Fibroblast of lung (primary cell): ENCODE results near the gene NCKAP5. TPM values are rescaled to one million over a fixed set of nuclear protein-coding genes. Genes with fewer than 3 reads are reported as not detected.

Experiments
- DNase-seq, 2 donors: peaks; one replicate each; pipeline versions ENCODE4 v3.0.0 to v3.0.0-alpha.2; 2010; ENCODE audit warnings: low read depth in 2 of 2
- H2AFZ ChIP-seq: 2 replicates; pipeline ENCODE4 v1.5.1; 2012; ENCODE audit warnings: low read length, control low read depth, inconsistent platforms
- H3K27ac ChIP-seq: 2 replicates; pipeline ENCODE4 v1.5.1; 2011; ENCODE audit warnings: low read length, control low read depth; ENCODE audit not compliant: insufficient read depth
- H3K27me3 ChIP-seq: 2 replicates; pipeline ENCODE4 v1.5.1; 2011; ENCODE audit warnings: mild to moderate bottlenecking, low read length; ENCODE audit not compliant: control insufficient read depth, insufficient read depth
- H3K36me3 ChIP-seq: 2 replicates; pipeline ENCODE4 v1.5.1; 2011; ENCODE audit warnings: low read length; ENCODE audit not compliant: control insufficient read depth, insufficient read depth
- H3K4me1 ChIP-seq: 2 replicates; pipeline ENCODE4 v1.5.1; 2011; ENCODE audit warnings: low read length; ENCODE audit not compliant: control insufficient read depth, insufficient read depth; ENCODE audit errors: extremely low read depth
- H3K4me2 ChIP-seq: 2 replicates; pipeline ENCODE4 v1.5.1; 2011; ENCODE audit warnings: low read length, control low read depth; ENCODE audit not compliant: insufficient read depth; ENCODE audit errors: extremely low read depth
- H3K4me3 ChIP-seq, 4 experiments: fragments of 200-600 bp in 1 of 4; sonication (generic) in 1 of 4; replicated peaks in 1 of 4; 2 replicates each; pipeline ENCODE4 v1.5.1; 2011 to 2016; ENCODE audit warnings: low read length in 4 of 4, low read depth in 3 of 4, mild to moderate bottlenecking in 3 of 4, control low read depth in 2 of 4, inconsistent platforms in 1 of 4, mixed read lengths in 1 of 4; ENCODE audit not compliant: insufficient read depth in 1 of 4; ENCODE audit errors: control extremely low read depth in 1 of 4
- H3K79me2 ChIP-seq: 2 replicates; pipeline ENCODE4 v1.5.1; 2012; ENCODE audit warnings: mild to moderate bottlenecking, low read length, inconsistent platforms; ENCODE audit not compliant: control insufficient read depth, insufficient read depth
- H3K9ac ChIP-seq: 2 replicates; pipeline ENCODE4 v1.5.1; 2011; ENCODE audit warnings: mild to moderate bottlenecking, low read length, control low read depth; ENCODE audit not compliant: insufficient read depth
- H3K9me3 ChIP-seq: 2 replicates; pipeline ENCODE4 v1.5.1; 2012; ENCODE audit warnings: low read depth, low read length; ENCODE audit not compliant: control insufficient read depth, insufficient read depth
- H4K20me1 ChIP-seq: 2 replicates; pipeline ENCODE4 v1.5.1; 2011; ENCODE audit warnings: low read length; ENCODE audit not compliant: control insufficient read depth, insufficient read depth; ENCODE audit errors: extremely low read depth
- EZH2 ChIP-seq: IDR thresholded peaks from 2 replicates; pipeline ENCODE4 v1.5.1; 2012; ENCODE audit warnings: low read length, control low read depth, mild to moderate bottlenecking; ENCODE audit errors: missing control alignments
- polyA plus RNA-seq, 2 donors: library from polyadenylated mRNA; depleted of rRNA in 1 of 2; stranded (reverse) in 1 of 2; unstranded in 1 of 2; fragments of >200 nt; gene quantifications; 2 replicates each; pipeline ENCODE4 v1.2.1, GENCODE V29; 2011 to 2012; ENCODE audit warnings: missing spikeins in 1 of 2
- total RNA-seq: library from RNA; depleted of rRNA; stranded (reverse); fragments of >200 nt; gene quantifications from 2 replicates; pipeline ENCODE4 v1.2.1, GENCODE V29; 2014
- TF ChIP-seq, protein P1 (sequence below), 2 donors: IDR thresholded peaks in 1 of 2; conservative IDR thresholded peaks in 1 of 2; 1 replicate in 1 of 2; 2 replicates in 1 of 2; pipeline ENCODE4 v1.5.1; 2011 to 2012; ENCODE audit warnings: low read length in 2 of 2, control low read depth in 1 of 2, inconsistent platforms in 1 of 2, low read depth in 1 of 2, mild to moderate bottlenecking in 1 of 2

Gene NCKAP5
- total and polyA plus RNA-seq, 2 donors (not counting 1 experiment from before 2014, with no cell fraction given), result 2.6 to 6.2 TPM

DNA sequence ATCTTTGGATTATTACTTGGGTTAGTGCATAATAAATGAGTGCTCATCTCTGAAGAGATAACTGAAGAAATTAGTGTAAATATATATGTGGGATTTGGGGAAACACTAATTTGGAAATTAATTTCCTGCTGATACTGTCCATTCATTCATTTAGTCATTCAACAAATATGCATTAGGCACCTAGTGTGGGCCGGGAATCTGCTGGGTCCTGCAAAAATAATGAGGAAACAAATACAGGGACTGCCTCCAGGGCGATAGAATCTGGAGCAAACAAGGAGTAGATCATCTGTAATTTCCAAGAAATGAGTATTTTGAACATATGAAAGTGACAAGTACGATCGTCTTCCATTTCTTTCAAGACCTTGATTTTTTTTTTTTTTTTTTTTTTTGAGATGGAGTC lies 694.5 kb downstream of the NCKAP5 start:
- Histone ChIP-seq H3K79me2 (no peaks in the 10 kb centered on the region), H4K20me1 (no peaks in the 10 kb centered on the region), H3K4me1 (no peaks in the 10 kb centered on the region), H3K27me3 (no peaks in the 10 kb centered on the region), H3K36me3 (no peaks in the 10 kb centered on the region), H3K4me2 (no peak overlapping the region), H3K9ac (no peak overlapping the region), H2AFZ (no peak overlapping the region), H3K27ac (no peak overlapping the region), H3K9me3 (no peaks in the 10 kb centered on the region), H3K4me3 (no peak overlapping the region)
- TF ChIP-seq, protein P1, sequence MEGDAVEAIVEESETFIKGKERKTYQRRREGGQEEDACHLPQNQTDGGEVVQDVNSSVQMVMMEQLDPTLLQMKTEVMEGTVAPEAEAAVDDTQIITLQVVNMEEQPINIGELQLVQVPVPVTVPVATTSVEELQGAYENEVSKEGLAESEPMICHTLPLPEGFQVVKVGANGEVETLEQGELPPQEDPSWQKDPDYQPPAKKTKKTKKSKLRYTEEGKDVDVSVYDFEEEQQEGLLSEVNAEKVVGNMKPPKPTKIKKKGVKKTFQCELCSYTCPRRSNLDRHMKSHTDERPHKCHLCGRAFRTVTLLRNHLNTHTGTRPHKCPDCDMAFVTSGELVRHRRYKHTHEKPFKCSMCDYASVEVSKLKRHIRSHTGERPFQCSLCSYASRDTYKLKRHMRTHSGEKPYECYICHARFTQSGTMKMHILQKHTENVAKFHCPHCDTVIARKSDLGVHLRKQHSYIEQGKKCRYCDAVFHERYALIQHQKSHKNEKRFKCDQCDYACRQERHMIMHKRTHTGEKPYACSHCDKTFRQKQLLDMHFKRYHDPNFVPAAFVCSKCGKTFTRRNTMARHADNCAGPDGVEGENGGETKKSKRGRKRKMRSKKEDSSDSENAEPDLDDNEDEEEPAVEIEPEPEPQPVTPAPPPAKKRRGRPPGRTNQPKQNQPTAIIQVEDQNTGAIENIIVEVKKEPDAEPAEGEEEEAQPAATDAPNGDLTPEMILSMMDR (conservative IDR thresholded peaks at IDR 0.05 in 1 of 2, IDR thresholded peaks at IDR 0.05 in 1 of 2; ENCODE audit: low read depth in 1 of 2, low read length in 2 of 2), result no peak
- no peak for TF ChIP-seq EZH2
- DNase-seq, result no peak

DNA sequence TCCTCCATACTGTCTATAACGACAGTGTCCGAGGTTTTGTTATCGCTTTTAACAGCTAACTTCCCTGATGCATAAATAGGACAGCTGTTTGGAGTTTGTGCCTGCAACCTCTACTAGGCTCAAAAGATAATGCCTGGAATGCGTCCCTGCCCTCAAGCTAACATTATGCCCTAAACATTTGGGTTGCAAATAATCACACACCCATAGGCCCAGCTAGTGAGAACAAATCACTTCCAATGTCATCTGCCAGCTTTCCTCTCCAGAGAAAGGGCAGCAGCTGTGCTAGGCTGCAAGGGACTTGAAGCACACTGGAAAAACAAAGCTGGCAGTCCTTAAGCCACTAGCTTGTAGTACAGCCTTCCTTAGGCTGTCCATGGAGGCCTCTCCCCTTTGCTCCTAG lies 696.4 kb downstream of the NCKAP5 start:
- H4K20me1 ChIP-seq, result no peaks in the 10 kb centered on the region
- H3K36me3 ChIP-seq, result no peaks in the 10 kb centered on the region
- no peaks in the 10 kb centered on the region for H3K9me3 ChIP-seq
- H3K79me2 ChIP-seq, result no peaks in the 10 kb centered on the region
- TF ChIP-seq, protein P1 (conservative IDR thresholded peaks at IDR 0.05 in 1 of 2, IDR thresholded peaks at IDR 0.05 in 1 of 2; ENCODE audit: low read depth in 1 of 2, low read length in 2 of 2), result no peak
- no peak for TF ChIP-seq EZH2
- no peak overlapping the region for H3K4me2 ChIP-seq
- H2AFZ ChIP-seq, result no peak overlapping the region
- H3K4me1 ChIP-seq, result no peaks in the 10 kb centered on the region
- no peak for DNase-seq
- H3K4me3 ChIP-seq, result no peak overlapping the region
- H3K27ac ChIP-seq, result no peak overlapping the region
- no peaks in the 10 kb centered on the region for H3K27me3 ChIP-seq
- H3K9ac ChIP-seq, result no peak overlapping the region

DNA sequence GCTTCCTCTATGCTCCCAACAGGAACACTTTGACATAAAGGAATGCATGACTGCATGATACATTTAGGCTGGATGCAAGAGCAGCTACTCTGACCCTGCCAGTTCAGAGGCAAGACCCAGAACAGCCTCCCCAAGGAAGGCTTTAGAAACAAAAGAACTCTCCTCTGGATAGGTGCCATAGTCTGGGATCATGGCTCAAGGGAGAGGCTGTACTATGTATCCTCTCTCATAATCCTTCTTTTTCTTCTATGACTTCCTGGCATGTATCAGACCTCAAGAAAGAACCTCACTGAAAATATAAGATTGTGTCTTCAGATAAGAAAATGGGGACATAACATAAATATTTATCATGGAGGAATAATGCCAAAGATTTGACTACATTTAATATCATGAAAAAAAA lies 704.3 kb downstream of the NCKAP5 start:
- TF ChIP-seq, protein P1 (conservative IDR thresholded peaks at IDR 0.05 in 1 of 2, IDR thresholded peaks at IDR 0.05 in 1 of 2; ENCODE audit: low read depth in 1 of 2, low read length in 2 of 2), result no peak
- no peak for TF ChIP-seq EZH2
- H3K27ac ChIP-seq, result no peak overlapping the region
- no peak for DNase-seq
- no peak overlapping the region for H2AFZ ChIP-seq
- no peak overlapping the region for H3K9ac ChIP-seq
- H3K79me2 ChIP-seq, result no peaks in the 10 kb centered on the region
- H3K4me3 ChIP-seq, result no peak overlapping the region
- no peaks in the 10 kb centered on the region for H3K36me3 ChIP-seq
- no peaks in the 10 kb centered on the region for H3K27me3 ChIP-seq
- H3K4me2 ChIP-seq, result no peak overlapping the region
- H3K9me3 ChIP-seq, result no peaks in the 10 kb centered on the region
- no peaks in the 10 kb centered on the region for H4K20me1 ChIP-seq
- no peaks in the 10 kb centered on the region for H3K4me1 ChIP-seq
